ENCODE data around the gene ABCA9. TPM values are rescaled to one million over a fixed set of nuclear protein-coding genes. Genes with fewer than 3 reads are reported as not detected.

The ABCA9 gene
- 2.4 and 3.4 TPM in 2 replicates for total RNA-seq

GRCh38 chr17:69060822-69061221 is at the start of gene ABCA9:
ABCA9 (minus strand) TSS chr17:69060927; CDS start chr17:69051126, 9,801 bp downstream.

GRCh38 chr17:68955181-68955841 is 105.4 kb downstream of the ABCA9 start, which contains the start of gene ABCA8:
ABCA8 (minus strand) TSS chr17:68955392; CDS start chr17:68942034, 13,358 bp downstream.

Other genes starting within 250 kb of the ABCA9 start
- gene ABCA8, start 105.5 kb downstream of the ABCA9 start, total RNA-seq, result under 0.01 and 0.25 TPM in 2 replicates
- 19.3 and 21.1 TPM in 2 replicates for gene ABCA6, start 81.0 kb upstream of the ABCA9 start, total RNA-seq
- gene ABCA10, start 167.9 kb upstream of the ABCA9 start, total RNA-seq, result 0.65 and 1.2 TPM in 2 replicates

All from bladder microvascular endothelial cell (primary cell).